Endothelial cell of umbilical vein (primary cell): ENCODE data around the gene ADTRP.

ENCODE experiments used
- EZH2 ChIP-seq: IDR thresholded peaks from 2 replicates; pipeline ENCODE4 v1.6.1; 2012; ENCODE audit warnings: borderline replicate concordance, low read depth, mild to moderate bottlenecking, moderate library complexity, low read length, inconsistent platforms; ENCODE audit not compliant: severe bottlenecking
- GATA2 ChIP-seq: IDR thresholded peaks from 2 replicates; pipeline ENCODE4 v1.7.0; 2011; ENCODE audit warnings: low read depth, mild to moderate bottlenecking, moderate library complexity, mixed read lengths, low read length; ENCODE audit not compliant: insufficient read length, insufficient read depth
- JUN ChIP-seq: IDR thresholded peaks from 2 replicates; pipeline ENCODE4 v1.6.1; 2011; ENCODE audit warnings: borderline replicate concordance, low read depth; ENCODE audit not compliant: insufficient read length, insufficient read depth
- MYC ChIP-seq: IDR thresholded peaks from one replicate; pipeline ENCODE4 v1.6.1; 2011; ENCODE audit warnings: mild to moderate bottlenecking, low read depth, low read length
- POLR2A ChIP-seq: IDR thresholded peaks from 2 replicates; pipeline ENCODE4 v1.6.1; 2012; ENCODE audit warnings: low read depth, mild to moderate bottlenecking, control low read depth, low read length
- POLR2AphosphoS5 ChIP-seq: IDR thresholded peaks from 2 replicates; pipeline ENCODE4 v1.6.1; 2012; ENCODE audit warnings: low read depth, mild to moderate bottlenecking, control low read depth, low read length, moderate library complexity; ENCODE audit not compliant: insufficient read depth
- TF ChIP-seq, protein P1 (sequence below), 2 donors: IDR thresholded peaks; 1 replicate in 1 of 2; 2 replicates in 1 of 2; pipeline ENCODE4 v1.5.1; 2011; ENCODE audit warnings: low read length in 2 of 2, mild to moderate bottlenecking in 2 of 2, moderate library complexity in 2 of 2, control low read depth in 1 of 2, inconsistent platforms in 1 of 2, low read depth in 1 of 2; ENCODE audit not compliant: insufficient read depth in 1 of 2; ENCODE audit errors: extremely low read depth in 1 of 2
- TF ChIP-seq, protein P2 (sequence below): IDR thresholded peaks from 2 replicates; pipeline ENCODE4 v1.6.1; 2011; ENCODE audit not compliant: insufficient read depth, insufficient read length

GRCh38 chr6:11736601-11737000 is 42.0 kb downstream of the ADTRP start:
- TF ChIP-seq, protein P1, sequence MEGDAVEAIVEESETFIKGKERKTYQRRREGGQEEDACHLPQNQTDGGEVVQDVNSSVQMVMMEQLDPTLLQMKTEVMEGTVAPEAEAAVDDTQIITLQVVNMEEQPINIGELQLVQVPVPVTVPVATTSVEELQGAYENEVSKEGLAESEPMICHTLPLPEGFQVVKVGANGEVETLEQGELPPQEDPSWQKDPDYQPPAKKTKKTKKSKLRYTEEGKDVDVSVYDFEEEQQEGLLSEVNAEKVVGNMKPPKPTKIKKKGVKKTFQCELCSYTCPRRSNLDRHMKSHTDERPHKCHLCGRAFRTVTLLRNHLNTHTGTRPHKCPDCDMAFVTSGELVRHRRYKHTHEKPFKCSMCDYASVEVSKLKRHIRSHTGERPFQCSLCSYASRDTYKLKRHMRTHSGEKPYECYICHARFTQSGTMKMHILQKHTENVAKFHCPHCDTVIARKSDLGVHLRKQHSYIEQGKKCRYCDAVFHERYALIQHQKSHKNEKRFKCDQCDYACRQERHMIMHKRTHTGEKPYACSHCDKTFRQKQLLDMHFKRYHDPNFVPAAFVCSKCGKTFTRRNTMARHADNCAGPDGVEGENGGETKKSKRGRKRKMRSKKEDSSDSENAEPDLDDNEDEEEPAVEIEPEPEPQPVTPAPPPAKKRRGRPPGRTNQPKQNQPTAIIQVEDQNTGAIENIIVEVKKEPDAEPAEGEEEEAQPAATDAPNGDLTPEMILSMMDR (IDR thresholded peaks at IDR 0.05; ENCODE audit: extremely low read depth in 1 of 2, insufficient read depth in 1 of 2, low read depth in 1 of 2, low read length in 2 of 2): no peak
- TF ChIP-seq, protein P2, sequence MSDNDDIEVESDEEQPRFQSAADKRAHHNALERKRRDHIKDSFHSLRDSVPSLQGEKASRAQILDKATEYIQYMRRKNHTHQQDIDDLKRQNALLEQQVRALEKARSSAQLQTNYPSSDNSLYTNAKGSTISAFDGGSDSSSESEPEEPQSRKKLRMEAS: no peak
- TF ChIP-seq MYC (no peak), POLR2AphosphoS5 (no peak), POLR2A (no peak), EZH2 (no peak), JUN (no peak), GATA2 (no peak)
